SH-SY5Y (cell line): ENCODE results near the gene SV2C.

Experiments used
- GATA2 ChIP-seq: IDR thresholded peaks from 2 replicates; pipeline ENCODE4 v1.6.1; 2011; ENCODE audit warnings: mild to moderate bottlenecking, low read depth, low read length
- GATA3 ChIP-seq: IDR thresholded peaks from 2 replicates; pipeline ENCODE4 v1.6.1; 2011; ENCODE audit warnings: low read depth, mild to moderate bottlenecking, low read length, moderate library complexity

DNA sequence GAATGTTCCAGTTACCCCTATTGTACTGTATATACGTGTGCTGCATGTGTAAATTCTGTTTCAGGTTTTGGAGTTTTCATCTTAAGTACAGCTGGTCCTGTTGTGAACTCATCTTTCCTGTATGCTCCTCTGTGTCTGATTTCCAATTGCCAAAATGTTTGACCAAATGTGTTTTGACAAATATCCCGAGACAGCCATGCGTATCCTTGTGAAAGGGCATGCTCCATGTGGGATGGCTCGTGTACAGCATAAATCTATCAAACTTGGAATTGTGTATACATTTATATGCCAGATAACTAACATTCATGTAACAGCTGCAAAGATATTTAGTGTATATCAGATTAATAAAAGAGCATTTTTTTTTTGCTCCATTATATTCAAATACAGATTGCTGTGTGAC lies 250.4 kb downstream of the SV2C start:
- TF ChIP-seq GATA3, result no peak
- TF ChIP-seq GATA2, result no peak
